HG02763 (cell line): ENCODE results near the gene TRIP10.

Experiments used
- ATAC-seq: cut with Tn5 transposase; IDR thresholded peaks from one replicate; pipeline ENCODE4 v1.9.1; 2021; ENCODE audit warnings: mild to moderate bottlenecking, moderate library complexity; ENCODE audit not compliant: unreplicated experiment

The TRIP10 gene

DNA sequence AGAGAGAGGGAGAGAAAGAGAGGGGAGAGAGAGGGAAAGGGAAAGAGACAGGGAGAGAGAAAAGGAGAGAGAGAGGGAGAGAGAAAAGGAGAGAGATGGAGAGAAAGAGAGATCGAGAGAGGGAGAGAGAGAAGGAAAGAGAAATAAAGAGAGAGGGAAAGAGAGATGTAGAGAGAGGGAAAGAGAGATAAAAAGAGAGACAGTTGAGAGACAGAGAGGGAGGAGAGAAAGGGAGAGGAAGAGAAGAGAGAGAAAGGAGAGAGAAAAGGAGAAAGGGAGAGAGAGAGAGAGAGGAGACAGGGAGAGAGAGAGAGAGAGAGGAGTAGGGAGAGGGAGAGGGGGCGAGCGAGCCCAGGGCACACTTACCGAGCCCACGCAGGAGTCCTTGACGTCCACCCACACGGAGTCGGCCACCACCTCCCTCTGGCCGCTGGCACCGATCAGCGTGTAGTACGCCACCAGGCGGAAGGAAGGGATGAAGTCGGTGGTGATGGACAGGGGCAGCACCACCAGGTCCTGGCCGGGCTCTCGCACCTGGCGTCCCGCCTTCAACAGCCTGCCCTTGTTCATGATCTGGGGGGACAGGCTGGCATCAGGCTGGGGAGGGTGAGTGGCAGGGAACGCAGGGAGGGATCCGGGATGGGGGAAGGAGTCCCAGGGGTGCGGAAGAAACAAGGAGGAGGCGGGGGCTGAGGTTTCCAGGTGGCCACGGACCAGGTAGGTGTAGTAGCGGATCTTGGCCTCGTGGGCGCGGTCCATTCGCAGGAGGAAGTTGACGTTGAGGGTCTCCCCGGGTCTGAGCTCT is 29.0 kb upstream of the TRIP10 start:
- ATAC-seq = no peak

DNA sequence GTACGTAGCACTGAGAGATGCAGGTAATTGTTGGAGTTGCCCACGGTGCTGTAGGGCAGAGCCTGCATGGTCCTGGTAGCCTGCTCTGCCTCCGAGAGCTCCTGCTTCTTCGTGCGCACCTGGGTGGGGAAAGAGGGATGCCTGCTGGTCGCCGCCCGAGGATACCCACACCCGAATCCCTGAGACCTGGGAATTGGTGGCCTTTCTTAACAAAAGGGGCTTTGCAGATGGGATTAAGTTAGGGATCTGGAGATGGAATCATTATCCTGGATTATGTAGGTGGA is 28.5 kb upstream of the TRIP10 start:
- no peak for ATAC-seq

DNA sequence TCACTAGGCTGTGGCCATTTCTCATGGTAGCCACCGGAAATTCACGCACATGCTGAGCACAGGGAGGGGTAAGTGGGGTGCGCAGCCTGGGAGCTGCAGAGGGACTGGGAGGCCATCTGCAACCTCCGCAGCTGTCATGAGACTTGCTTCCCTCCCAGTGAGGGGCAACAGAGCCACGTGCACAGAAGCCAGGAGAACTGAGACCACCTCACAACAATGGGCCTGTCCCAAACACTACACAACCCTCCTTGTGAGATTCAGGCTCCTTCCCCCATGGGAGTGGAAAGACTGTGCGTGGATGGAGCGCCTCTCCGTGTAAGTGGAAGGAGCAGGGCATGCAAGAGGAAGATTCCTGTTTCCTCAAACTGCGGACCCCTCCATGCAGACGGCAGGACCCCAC is 27.9 kb upstream of the TRIP10 start:
- no peak for ATAC-seq

DNA sequence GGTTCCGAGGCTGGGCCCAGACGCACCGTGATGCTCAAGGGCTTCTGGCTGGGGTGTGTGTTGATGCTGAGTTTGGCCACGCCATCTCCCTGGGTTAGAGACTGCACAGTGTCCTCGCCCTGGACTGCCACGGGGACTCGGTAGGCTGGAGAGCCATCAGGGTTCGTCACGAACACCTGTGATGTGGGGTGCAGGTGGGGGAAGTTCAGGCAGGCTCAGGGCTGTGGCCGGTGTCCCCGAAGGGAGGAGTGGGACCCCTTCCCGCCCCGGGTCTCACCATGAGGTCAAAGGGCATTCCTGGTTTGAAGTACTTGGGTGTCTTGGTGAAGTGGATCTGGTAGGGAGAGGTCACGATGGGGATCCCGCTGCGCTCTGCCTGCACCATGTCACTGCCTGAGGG is 27.2 kb upstream of the TRIP10 start:
- no peak for ATAC-seq

DNA sequence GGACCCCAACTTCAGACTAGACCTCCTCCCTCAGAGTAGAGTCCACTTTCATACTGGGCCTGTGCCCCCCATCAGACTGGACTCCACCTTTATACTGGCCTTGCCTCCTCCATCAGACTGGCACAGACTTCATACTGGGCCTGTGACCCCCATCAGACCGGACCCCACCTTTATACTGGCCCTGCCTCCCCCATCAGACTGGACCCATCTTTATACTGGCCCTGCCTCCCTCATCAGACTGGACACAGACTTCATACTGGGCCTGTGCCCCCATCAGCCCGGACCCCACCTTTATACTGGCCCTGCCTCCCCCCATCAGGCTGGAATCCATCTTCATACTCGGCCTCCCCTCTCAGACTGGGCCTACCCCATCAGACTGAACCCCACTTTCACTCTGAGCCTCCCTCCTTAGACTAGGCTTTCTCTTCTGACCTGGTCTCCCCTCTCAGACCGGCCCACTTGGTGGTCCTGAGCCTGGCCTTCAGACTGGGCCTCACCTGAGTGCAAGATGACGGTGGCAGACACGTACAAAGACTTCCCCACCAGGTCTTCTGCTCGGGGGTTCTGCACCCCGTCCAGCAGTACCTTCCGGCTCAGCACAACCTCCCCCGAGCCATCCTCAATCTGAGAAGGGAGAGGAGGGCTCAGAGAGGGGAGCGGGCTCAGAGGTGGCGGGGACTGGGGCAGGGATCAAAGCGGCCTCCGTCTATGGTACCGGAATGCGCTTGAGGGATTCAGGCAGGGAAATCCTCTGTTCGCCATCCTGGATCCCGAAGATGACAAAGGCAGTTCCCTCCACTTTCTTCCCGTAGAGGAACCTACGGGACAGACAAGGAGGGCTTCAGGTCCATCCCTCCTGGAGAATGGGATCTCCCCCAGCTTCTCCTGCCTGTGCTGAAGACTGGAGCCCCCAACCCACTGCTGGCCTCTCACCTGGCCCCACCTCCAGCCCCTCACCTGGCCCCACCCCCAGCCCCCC is 26.5 kb upstream of the TRIP10 start:
- no peak for ATAC-seq

DNA sequence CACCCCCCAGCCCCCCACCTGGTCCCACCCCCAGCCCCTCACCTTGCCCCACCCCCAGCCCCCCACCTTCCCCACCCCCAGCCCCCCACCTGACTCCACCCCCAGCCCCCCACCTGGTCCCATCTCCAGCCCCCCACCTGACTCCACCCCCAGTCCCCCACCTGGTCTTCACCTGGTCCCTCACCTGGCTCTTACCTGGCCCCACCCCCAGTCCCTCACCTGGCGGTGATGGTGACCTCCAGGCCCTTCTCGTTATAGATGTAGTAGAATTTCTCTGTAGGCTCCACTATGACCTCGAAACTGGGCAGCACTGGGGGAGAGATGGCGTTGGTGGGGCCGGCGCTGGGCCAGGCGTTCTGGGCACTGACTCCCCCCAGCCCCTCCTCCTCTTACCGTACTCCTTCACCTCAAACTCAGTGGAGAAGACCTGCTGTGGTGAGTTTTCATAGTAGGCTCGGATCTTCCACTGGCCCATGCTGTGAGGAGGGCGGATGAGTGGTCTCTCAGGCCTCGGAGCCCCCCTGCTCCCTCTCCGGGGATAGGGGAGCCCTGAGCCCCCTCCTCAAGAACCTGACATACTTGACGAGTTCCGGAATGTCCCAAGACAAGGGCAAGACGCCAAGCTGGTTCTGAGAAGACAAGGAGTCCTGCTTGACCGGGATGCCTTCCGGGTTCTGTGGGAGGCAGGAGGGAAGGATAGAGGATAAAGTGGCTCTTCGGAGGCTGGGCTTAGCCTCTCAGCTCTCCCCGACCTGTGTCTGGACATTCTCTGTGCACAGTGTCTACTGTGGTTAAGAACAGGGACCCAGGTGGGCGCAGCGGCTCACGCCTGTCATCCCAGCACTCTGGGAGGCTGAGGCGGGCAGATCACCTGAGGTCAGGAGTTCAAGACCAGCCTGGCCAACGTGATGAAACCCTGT is 25.4 kb upstream of the TRIP10 start:
- ATAC-seq = no peak

DNA sequence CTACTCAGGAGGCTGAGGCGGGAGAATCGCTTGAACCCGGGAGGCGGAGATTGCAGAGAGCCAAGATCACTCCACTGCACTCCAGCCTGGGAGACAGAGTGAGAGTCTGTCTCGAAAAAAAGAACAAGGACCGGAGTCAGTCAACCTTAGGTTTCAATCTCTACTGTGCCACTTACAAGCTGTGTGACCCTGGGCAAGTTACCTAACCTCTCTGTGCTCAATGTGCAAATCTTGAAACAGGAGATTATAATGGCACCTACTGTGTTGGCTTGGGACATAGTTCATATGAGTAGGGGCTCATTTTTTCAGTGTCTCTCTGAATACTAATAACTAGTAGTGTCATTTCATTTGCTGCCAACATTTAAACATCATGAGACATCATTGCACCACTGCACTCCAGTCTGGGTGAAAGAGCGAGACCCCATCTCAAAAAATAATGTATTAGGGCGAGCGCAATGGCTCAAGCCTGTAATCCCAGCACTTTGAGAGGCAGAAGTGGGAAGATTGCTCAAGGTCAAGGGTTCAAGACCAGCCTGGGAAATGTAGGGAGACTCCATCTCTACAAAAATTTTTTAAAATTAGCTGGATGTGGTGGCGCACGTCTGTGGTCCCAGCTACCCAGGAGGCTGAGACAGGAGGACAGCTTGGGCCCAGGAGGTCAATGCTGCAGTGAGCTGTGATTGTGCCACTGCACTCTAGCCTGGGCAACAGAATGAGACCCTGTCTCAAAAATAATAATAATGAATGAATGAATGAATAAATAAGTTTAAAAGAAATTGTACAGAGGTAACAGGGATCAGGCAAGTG is 24.5 kb upstream of the TRIP10 start:
- no peak for ATAC-seq

DNA sequence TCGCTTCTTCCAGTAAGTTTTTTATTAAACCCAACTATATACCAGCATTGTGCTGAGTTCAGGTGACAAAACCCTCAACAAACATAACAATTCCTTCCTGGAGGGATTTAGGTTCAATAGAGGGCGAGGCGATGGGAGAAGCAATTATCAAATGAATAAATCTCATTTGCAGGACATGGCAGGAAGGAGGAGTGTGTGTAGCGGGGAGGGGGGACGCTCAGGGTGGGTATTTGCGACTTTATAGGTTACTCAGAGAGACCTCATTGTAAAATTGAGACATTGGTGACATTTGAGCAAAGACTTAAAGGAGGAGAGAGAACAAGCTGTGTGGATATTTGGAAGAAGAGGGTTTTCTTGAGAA is 22.9 kb upstream of the TRIP10 start:
- no peak for ATAC-seq

DNA sequence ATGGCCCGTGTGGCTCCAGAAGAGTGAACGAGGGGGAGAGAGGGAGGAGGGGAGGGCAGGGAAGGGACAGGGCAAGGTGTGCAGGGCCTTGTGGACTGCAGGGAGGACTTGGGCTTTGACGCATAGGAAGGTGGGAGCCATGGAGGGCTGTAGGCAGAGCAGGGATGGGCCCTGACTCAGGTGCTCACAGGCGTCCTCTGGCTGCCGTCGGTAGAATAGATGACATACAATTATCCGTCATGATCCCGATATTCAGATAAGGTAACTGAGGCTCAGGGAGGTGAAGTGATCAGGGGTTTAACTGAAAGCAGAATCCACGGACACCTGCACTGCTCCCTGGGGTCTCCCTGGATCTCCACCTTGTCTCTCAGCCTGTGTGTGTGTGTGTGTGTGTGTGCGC is 22.4 kb upstream of the TRIP10 start:
- no peak for ATAC-seq

DNA sequence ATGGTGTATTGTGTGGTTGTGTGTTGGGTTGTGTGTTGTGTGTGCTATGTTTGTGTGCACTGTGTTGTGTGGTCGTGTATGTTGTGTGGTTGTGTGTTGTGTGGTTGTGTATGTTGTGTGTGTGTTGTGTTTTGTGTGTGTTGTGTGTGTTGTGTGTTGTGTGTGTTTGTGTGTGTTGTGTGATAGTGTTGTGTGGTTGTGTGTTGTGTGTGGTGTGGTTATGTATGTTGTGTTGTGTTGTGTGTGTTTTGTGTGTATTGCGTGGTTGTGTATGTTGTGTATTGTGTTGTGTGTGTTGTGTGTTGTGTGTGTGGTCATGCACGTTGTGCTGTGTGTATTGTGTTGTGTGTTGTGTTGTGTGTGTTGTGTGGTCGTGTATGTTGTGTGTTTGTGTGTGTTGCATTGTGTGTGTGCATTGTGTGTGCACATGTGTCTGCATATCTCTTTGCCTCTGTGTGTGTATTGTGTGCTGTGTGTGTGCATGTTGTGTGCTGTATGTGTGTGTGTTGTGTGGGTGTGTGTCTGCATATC is 22.0 kb upstream of the TRIP10 start:
- ATAC-seq = no peak

DNA sequence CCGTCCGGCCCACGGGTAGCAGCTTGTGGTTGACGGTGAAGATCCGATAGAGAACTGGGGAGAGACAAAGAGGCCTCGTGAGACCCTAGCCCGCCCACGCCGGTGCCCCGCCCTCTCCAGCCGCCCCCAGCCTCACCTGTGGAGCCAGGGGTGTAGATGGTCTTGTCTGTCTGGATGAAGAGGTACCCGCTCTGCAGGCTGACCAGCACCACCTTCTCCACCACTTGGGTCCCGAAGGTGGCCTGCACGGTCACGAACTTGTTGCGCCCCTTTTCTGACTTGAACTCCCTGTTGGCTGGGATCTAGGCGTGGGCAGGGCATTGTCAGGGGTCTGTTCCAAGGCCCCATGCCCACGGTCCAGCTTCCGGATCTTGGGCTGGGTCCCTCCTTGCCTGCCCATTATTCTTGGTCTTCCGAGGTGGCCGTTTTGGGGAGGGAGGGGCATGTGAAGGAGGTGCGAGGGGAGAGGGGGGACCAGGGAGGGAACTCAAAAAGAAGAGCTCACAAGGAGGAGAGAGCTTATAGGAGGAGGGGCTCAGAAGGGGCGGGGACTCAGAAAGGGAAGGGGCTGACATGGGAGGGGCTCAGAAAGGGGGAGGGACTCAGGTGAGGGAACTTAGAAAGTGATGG is 21.3 kb upstream of the TRIP10 start:
- ATAC-seq = no peak

DNA sequence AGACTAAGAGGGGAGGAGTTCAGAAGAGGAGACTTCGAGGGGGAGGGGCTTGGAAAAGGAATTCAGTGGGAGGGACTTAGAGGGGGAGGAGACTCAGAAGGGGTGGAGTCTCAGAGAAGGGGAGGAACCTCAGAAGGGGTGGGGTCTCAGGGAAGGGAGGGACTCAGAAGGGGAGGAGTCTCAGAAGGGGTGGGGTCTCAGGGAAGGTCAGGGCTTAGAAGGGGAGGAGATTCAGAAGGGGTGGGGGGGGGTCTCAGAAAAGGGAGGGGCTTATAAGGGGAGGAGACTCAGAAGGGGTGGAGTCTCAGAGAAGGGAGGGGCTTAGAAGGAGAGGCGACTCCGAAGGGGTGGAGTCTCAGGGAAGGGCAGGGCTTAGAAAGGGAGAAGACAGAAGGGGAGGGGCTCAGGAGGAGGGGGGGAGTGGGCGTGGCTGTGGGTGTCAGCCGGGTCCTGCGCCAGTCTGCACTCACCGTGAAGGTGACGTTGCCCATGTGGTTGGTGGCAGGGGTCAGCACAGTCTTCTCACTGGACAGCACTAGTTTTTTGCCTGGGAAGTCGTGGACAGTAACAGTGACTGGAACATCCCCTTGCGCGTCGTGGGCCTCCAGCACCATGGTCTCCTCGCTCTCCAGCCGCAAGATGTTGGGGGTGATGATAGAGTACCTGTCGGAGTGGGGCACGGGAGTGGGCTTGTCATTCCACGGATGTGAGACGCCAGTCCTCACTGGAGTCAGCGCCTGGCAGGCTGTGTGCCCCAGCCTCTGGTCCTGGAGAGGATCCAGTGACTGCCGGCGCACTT is 20.5 kb upstream of the TRIP10 start:
- no peak for ATAC-seq

DNA sequence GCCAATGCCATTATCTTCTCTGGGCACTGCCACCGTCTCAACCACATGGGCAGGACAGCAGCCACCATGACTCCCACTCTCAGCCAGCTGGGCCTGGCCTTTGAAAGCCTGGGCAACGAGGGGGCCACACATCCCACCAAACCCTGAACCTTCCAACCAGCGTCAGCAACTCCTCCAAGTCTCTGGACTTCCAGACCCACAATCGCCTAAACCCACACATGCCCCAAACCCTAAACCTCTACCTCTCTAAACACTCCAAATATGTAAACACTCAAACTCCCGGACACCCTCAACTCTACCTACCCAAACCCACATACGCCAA is 20.0 kb upstream of the TRIP10 start:
- ATAC-seq = no peak

DNA sequence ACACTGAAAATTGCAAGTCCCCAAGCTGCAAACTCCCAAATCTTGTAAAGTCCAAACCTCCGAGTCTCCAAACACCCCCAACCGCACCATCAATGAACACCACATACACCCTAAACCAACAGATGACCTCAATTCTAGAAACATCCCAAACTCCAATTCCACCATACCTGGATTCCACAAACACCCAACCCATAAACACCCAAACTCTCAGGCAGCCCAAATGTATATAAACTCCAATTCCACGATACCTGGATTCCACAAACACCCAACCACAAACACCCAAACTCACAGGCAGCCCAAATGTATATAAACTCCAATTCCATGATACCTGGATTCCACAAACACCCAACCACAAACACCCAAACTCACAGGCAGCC is 19.5 kb upstream of the TRIP10 start:
- no peak for ATAC-seq

DNA sequence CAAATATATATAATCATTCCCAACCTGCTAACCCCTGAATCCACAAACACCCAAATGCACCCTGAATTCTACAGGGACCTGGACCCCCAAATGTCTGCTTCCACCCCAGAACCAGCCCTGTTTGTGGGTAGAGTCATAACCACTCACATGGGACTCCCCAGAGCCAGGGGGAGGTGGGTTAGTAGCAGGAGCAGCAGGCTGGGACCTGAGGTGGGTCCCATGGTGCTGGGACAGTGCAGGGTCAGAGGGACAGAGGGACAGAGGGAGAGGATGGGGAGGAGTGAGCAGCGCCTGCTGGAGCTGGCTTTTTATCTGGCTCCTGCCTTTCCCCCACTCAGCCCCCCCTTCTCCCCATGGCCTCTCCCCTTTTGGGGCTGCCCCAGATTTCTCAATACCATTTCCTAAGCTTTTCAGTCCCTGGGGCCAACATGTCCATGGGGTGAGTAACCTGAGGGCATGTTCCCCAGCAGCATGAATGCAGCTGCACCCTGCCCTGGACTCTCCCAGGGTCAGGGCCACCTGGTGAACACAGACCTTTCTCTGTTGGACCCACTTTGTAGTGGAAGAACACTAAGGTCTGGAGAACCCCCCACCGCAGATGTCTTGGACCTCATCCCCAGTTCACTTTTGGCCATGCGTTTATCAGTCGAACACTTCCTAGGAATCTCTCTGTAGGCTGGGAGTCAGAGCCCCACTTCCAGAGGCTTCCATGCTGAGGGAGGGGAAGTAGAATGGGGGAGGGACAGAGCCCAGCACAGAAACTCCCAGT is 18.9 kb upstream of the TRIP10 start, which contains the start of gene C3:
Gene C3 (minus strand): TSS at position 282 of the 769 bp plus-strand sequence. CDS start 61 bp downstream, at position 221.
- ATAC-seq = no peak

DNA sequence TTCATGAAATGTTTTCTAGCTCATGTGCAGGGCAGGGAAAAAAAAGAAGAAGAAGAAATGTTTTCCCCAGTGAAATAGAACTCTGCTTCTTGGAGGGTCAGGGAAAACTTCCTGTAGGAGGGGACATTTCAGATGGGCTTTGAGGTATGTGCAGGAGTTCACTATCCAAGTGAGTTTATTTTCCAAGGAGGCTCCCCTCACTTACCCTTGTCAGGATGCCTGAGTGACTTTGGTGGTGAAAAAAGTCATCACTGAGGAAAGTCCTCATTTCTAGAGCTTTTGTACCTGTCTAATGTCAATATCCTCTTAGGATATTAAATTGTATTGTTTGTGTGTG is 18.4 kb upstream of the TRIP10 start:
- no peak for ATAC-seq

DNA sequence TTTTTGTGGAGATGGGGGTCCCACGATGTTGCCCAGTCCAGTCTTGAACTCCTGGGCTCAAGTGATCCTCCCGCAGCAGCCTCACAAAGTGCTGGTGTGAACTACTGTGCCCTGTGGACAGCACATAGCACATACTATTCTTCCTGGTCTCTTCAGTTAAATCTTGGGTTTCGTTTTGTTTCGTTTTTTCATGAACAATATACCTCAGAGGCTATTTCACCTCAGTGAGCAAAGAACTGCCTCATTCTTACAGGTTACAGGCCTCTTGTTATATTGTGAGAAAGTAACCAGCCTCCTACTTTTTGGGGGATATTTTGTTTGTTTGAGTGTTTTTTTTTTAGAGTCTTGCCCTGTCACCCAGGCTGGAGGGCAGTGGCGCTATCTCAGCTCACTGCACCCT is 17.7 kb upstream of the TRIP10 start:
- ATAC-seq = no peak

DNA sequence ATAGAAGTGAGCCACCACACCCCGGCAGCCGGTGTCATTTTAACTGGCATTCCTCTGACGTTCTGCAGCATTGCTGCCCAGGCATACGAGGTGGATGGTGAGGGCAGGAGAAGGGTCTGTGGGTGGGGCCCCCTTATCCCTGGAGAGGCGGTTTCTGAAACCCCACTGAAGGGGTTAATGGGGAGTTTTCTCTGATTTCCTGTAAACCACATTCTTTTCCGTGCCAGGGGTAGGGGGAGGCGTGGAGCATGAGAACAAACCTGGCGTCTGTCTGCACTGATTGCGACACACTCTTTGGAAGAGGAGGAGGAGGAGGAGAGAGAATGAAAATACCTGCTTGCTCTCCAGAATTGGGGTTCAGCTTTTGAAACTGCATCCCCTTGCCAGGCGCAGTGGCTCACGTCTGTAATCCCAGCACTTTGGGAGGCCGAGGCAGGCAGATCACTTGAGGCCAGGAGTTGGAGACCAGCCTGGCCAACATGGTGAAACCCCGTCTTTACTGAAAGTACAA is 16.3 kb upstream of the TRIP10 start:
- no peak for ATAC-seq
